ENCODE data around the gene IFIT3. TPM values are rescaled to one million over a fixed set of nuclear protein-coding genes. Genes with fewer than 3 reads are reported as not detected.

The IFIT3 gene
- total RNA-seq, 1 donor from 2014 or later = 5.3 TPM

- TF ChIP-seq CTCF (conservative IDR thresholded peaks at IDR 0.05; ENCODE audit: low read depth, low read length) = no peak
- no peak overlapping the region for H3K4me3 ChIP-seq (ENCODE audit: low read depth, low read length)
- no peak for DNase-seq (ENCODE audit: low read depth)
Measured at GRCh38 chr10:89371079-89371478, 43.3 kb downstream of the IFIT3 start.

GRCh38 chr10:89371987-89372386 is 44.2 kb downstream of the IFIT3 start:
- no peak for DNase-seq (ENCODE audit: low read depth)
- no peak overlapping the region for H3K4me3 ChIP-seq (ENCODE audit: low read depth, low read length)
- TF ChIP-seq CTCF (conservative IDR thresholded peaks at IDR 0.05; ENCODE audit: low read depth, low read length) = no peak

GRCh38 chr10:89373916-89374711 is 46.3 kb downstream of the IFIT3 start:
- no peak for TF ChIP-seq CTCF (conservative IDR thresholded peaks at IDR 0.05; ENCODE audit: low read depth, low read length)
- no peak overlapping the region for H3K4me3 ChIP-seq (ENCODE audit: low read depth, low read length)
- DNase-seq (ENCODE audit: low read depth) = peak; percentile 96

GRCh38 chr10:89374713-89375141 is 46.9 kb downstream of the IFIT3 start:
- no peak overlapping the region for H3K4me3 ChIP-seq (ENCODE audit: low read depth, low read length)
- no peak for TF ChIP-seq CTCF (conservative IDR thresholded peaks at IDR 0.05; ENCODE audit: low read depth, low read length)
- no peak for DNase-seq (ENCODE audit: low read depth)

GRCh38 chr10:89377705-89378637 is 50.2 kb downstream of the IFIT3 start, which contains the start of gene IFIT1B:
Gene IFIT1B (plus strand): TSS chr10:89378056. CDS start chr10:89378136, 80 bp downstream.
- no peak for DNase-seq (ENCODE audit: low read depth)
- no peak within 1 kb of the TSS for H3K4me3 ChIP-seq (ENCODE audit: low read depth, low read length)
- no peak for TF ChIP-seq CTCF (conservative IDR thresholded peaks at IDR 0.05; ENCODE audit: low read depth, low read length)

- no peak for DNase-seq (ENCODE audit: low read depth)
- H3K4me3 ChIP-seq (ENCODE audit: low read depth, low read length) = no peak overlapping the region
- TF ChIP-seq CTCF (conservative IDR thresholded peaks at IDR 0.05; ENCODE audit: low read depth, low read length) = no peak
Measured at GRCh38 chr10:89379103-89379502, 51.3 kb downstream of the IFIT3 start.

Data from epithelial cell of proximal tubule (primary cell).